PFSK-1 (cell line): Measurements from ENCODE around the gene DGKI.

Experiments used
- FOXP2 ChIP-seq: optimal IDR thresholded peaks from 2 replicates; pipeline ENCODE3; 2011; ENCODE audit warnings: borderline replicate concordance, control low read depth, inconsistent platforms; ENCODE audit not compliant: insufficient read depth; ENCODE audit errors: extremely low read length, extremely low read depth
- POLR2AphosphoS5 ChIP-seq: IDR thresholded peaks from 2 replicates; pipeline ENCODE4 v1.6.1; 2012; ENCODE audit warnings: low read depth, mild to moderate bottlenecking, control low read depth, low read length, moderate library complexity
- REST ChIP-seq, 2 experiments: IDR thresholded peaks; 2 replicates each; pipeline versions ENCODE4 v1.6.1 to v1.8.0; 2011 to 2012; ENCODE audit warnings: low read depth in 2 of 2, low read length in 2 of 2, control low read depth in 1 of 2, inconsistent platforms in 1 of 2, mild to moderate bottlenecking in 1 of 2, moderate library complexity in 1 of 2; ENCODE audit not compliant: insufficient read depth in 1 of 2
- SIN3A ChIP-seq: IDR thresholded peaks from 2 replicates; pipeline ENCODE4 v1.6.1; 2012; ENCODE audit warnings: mild to moderate bottlenecking, low read length, moderate library complexity, borderline replicate concordance; ENCODE audit not compliant: insufficient read depth
- TAF1 ChIP-seq: IDR thresholded peaks from 2 replicates; pipeline ENCODE4 v1.6.1; 2012; ENCODE audit warnings: low read length, control low read depth, borderline replicate concordance; ENCODE audit not compliant: insufficient read depth

The DGKI gene

GRCh38 chr7:137695494-137695893 lies 151.3 kb downstream of the DGKI start:
- TF ChIP-seq TAF1, result no peak
- TF ChIP-seq SIN3A, result no peak
- no peak for TF ChIP-seq REST (IDR thresholded peaks at IDR 0.05; ENCODE audit: insufficient read depth in 1 of 2, low read depth in 2 of 2, low read length in 2 of 2)
- TF ChIP-seq POLR2AphosphoS5, result no peak
- no peak for TF ChIP-seq FOXP2

GRCh38 chr7:137694405-137694804 lies 152.4 kb downstream of the DGKI start:
- TF ChIP-seq FOXP2 (no peak), TAF1 (no peak), REST (IDR thresholded peaks at IDR 0.05; ENCODE audit: insufficient read depth in 1 of 2, low read depth in 2 of 2, low read length in 2 of 2) (no peak), POLR2AphosphoS5 (no peak), SIN3A (no peak)

GRCh38 chr7:137692399-137692798 lies 154.4 kb downstream of the DGKI start:
- TF ChIP-seq FOXP2, result no peak
- TF ChIP-seq POLR2AphosphoS5, result no peak
- no peak for TF ChIP-seq TAF1
- TF ChIP-seq REST (IDR thresholded peaks at IDR 0.05; ENCODE audit: insufficient read depth in 1 of 2, low read depth in 2 of 2, low read length in 2 of 2), result no peak
- no peak for TF ChIP-seq SIN3A

DNA sequence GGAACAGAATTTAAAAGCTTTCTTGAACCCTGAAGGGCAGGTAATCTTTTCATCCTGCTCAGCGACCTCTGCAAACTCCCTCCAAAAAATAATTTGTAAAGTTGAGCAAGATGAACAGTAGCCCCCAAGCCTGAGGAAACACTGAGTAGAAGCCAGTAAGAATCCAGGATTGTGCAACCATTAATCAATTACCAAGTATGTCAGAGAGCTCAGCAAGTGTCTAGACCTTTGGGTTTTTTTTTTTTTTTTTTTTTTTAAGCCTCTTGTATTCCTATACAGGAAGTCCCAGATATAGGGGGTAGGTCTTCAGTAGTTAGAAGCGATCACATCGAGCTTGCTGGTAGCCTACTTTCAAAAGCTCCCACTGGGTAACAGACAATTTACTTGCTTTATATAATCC lies 155.2 kb downstream of the DGKI start:
- no peak for TF ChIP-seq FOXP2
- no peak for TF ChIP-seq SIN3A
- no peak for TF ChIP-seq POLR2AphosphoS5
- no peak for TF ChIP-seq REST (IDR thresholded peaks at IDR 0.05; ENCODE audit: insufficient read depth in 1 of 2, low read depth in 2 of 2, low read length in 2 of 2)
- no peak for TF ChIP-seq TAF1

GRCh38 chr7:137690635-137691034 lies 156.1 kb downstream of the DGKI start:
- TF ChIP-seq FOXP2 (no peak), SIN3A (no peak)
